ENCODE measurements around the gene MYCBPAP. TPM values are rescaled to one million over a fixed set of nuclear protein-coding genes. Genes with fewer than 3 reads are reported as not detected.

MYCBPAP gene
- total RNA-seq, 2 donors from 2014 or later, result 0.16 to 0.19 TPM

- Histone ChIP-seq H3K36me3 (peaks cover 6% of the 10 kb centered on the region), H3K27me3 (no peaks in the 10 kb centered on the region), H3K27ac (no peak overlapping the region), H3K4me3 (no peak overlapping the region), H3K4me1 (peaks cover 0 to 17% of the 10 kb centered on the region in 2 donors), H3K9me3 (no peaks in the 10 kb centered on the region)
- DNase-seq (ENCODE audit: low spot score), result no peak
- no peak for TF ChIP-seq CTCF (IDR thresholded peaks at IDR 0.05)
Observed at GRCh38 chr17:50466371-50467113, 41.7 kb upstream of the MYCBPAP start.

DNA sequence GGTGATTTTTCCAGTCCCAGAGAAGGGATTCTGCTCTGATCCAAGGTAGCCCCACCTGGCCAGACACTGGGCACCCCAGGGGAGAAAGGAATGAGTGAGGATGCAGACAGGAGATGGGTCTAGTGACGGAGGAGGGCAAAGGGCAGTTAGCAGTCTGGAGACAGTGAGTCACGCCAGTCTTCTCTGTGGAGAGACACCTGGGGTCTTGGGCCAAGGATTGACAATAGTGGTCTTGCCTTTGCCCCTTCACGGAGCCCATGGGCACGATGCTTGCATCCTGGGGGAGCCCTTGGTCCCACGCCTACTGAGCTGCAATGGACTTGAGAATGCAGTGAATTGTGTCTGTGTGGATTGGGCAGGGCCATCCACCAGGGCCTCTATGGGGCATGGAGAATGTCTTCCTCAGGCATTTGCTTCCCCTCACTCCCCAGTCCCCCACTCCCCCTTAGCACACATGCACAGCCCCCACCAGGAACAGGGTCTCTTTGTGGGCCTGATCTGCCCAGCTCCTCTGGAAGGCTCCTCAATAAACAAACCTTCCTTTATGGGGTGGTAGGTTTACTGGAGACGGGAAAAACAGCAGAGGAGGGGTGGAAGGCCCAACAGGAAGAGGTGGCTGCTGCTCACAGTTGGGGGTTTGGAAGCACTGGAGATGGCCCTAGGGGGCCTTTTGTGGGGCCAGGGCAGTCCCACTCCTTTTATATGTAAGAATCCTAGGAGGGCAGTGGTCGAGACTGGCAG, 41.0 kb upstream of the MYCBPAP start:
- Histone ChIP-seq H3K27ac (no peak overlapping the region), H3K9me3 (no peaks in the 10 kb centered on the region), H3K4me1 (peaks cover 0 to 17% of the 10 kb centered on the region in 2 donors), H3K27me3 (no peaks in the 10 kb centered on the region), H3K4me3 (no peak overlapping the region), H3K36me3 (peaks cover 3% of the 10 kb centered on the region)
- TF ChIP-seq CTCF (IDR thresholded peaks at IDR 0.05), result no peak
- no peak for DNase-seq (ENCODE audit: low spot score)

- Histone ChIP-seq H3K9me3 (no peaks in the 10 kb centered on the region), H3K4me1 (peaks cover 0 to 17% of the 10 kb centered on the region in 2 donors), H3K27ac (no peak overlapping the region), H3K4me3 (no peak overlapping the region), H3K36me3 (no peaks in the 10 kb centered on the region), H3K27me3 (no peaks in the 10 kb centered on the region)
- DNase-seq (ENCODE audit: low spot score), result no peak
- TF ChIP-seq CTCF (IDR thresholded peaks at IDR 0.05), result no peak
Observed at GRCh38 chr17:50467855-50468303, 40.4 kb upstream of the MYCBPAP start.

DNA sequence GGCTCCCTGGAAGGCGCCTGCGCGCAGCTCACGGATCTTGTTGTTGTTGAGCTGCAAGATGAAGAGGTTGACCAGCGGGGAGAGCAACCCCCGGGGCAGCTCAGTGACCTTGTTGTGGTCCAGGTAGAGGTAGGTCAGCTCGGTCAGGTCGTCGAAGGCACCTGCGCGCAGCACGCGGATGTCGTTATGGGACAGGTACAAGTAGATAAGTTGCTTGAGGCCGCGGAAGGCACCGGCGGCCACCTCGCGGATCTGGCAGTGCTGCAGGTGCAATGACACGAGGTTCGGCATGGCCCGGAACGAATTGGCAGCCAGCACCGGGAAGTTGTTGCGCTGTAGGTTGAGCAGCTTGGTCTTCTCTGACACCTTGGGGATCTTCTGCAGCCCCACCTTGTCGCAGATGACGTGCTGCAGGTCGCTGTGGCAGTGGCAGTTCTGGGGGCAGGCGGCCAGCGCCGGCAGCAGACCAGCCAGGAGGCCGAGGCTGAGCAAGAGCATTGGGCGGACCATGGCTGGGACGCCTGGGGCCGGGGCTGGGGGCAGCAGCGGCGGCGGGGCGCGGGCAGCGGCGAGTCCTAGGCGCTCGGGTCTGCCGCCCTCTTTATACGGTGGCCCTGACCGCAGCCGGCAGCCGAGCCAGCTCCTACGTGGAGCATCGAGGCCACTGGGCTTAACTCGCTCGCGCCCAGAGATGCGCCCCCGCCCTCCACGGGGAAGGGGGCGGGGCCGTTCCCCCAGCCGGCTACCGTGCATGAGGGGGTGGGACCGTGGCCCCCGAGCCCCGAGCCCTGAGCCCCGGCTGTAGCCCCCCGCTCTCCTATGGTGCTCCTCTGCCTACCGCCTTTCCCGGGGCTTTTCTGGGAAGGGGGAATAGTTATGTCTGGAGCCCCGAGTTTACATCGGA, 39.7 kb upstream of the MYCBPAP start, which contains the start of gene CHAD:
Gene CHAD (minus strand): TSS at position 577 of the 904 bp plus-strand sequence. CDS start 67 bp downstream, at position 510.
- Histone ChIP-seq H3K4me3 (peak within 1 kb of the TSS; percentile 27 to 47), H3K27ac (no peak within 1 kb of the TSS), H3K27me3 (no peaks in the 10 kb centered on the region), H3K36me3 (no peaks in the 10 kb centered on the region), H3K4me1 (peaks cover 0 to 17% of the 10 kb centered on the region in 2 donors), H3K9me3 (no peaks in the 10 kb centered on the region)
- no peak for TF ChIP-seq CTCF (IDR thresholded peaks at IDR 0.05)
- DNase-seq (ENCODE audit: low spot score), result no peak

- Histone ChIP-seq H3K4me3 (peak overlapping the region; percentile 27 to 47), H3K9me3 (no peaks in the 10 kb centered on the region), H3K4me1 (peaks cover 0 to 17% of the 10 kb centered on the region in 2 donors), H3K36me3 (no peaks in the 10 kb centered on the region), H3K27me3 (no peaks in the 10 kb centered on the region), H3K27ac (no peak overlapping the region)
- TF ChIP-seq CTCF (IDR thresholded peaks at IDR 0.05), result no peak
- DNase-seq (ENCODE audit: low spot score), result no peak
Observed at GRCh38 chr17:50469208-50469605, 39.0 kb upstream of the MYCBPAP start.
